Measurements from ENCODE around the gene AOPEP.

AOPEP gene

GRCh38 chr9:94822273-94822672, 95.8 kb downstream of the AOPEP start:
- CTCF ChIA-PET: no interaction called here
- TF ChIP-seq WT1 (tag by site-specific recombination; IDR thresholded peaks at IDR 0.05) (peak; percentile 61), ZNF530 (tag by site-specific recombination; IDR thresholded peaks at IDR 0.05; ENCODE audit: low read depth) (no peak), KLF16 (tag by site-specific recombination; IDR thresholded peaks at IDR 0.05) (no peak), ZNF670 (tag by site-specific recombination; IDR thresholded peaks at IDR 0.05; ENCODE audit: low read depth) (no peak), ZNF658 (tag by site-specific recombination; IDR thresholded peaks at IDR 0.05) (no peak), KLF1 (tag by site-specific recombination; IDR thresholded peaks at IDR 0.05) (no peak), ZNF341 (tag by site-specific recombination; IDR thresholded peaks at IDR 0.05; ENCODE audit: low read depth) (peak; percentile 47; the same call in 1 of the 2 replicates), ZSCAN23 (tag by site-specific recombination; IDR thresholded peaks at IDR 0.05) (no peak), ZNF416 (tag by site-specific recombination; IDR thresholded peaks at IDR 0.05) (no peak), ZNF248 (tag by site-specific recombination; IDR thresholded peaks at IDR 0.05) (no peak), ZNF366 (tag by site-specific recombination; conservative IDR thresholded peaks at IDR 0.05) (no peak), MZF1 (tag by site-specific recombination; IDR thresholded peaks at IDR 0.05; ENCODE audit: borderline replicate concordance) (no peak), ZBTB44 (tag by site-specific recombination; IDR thresholded peaks at IDR 0.05) (0 out of 2 replicates have a peak, but pooled peaks have one; percentile 18), ZNF677 (tag by site-specific recombination; IDR thresholded peaks at IDR 0.05) (no peak), ZNF747 (tag by site-specific recombination; IDR thresholded peaks at IDR 0.05) (no peak), ZNF639 (tag by site-specific recombination; IDR thresholded peaks at IDR 0.05) (no peak), ZNF571 (tag by site-specific recombination; IDR thresholded peaks at IDR 0.05) (no peak), ZNF114 (tag by site-specific recombination; IDR thresholded peaks at IDR 0.05) (no peak), ZFHX2 (tag by site-specific recombination; conservative IDR thresholded peaks at IDR 0.05) (no peak), ZNF324 (tag by site-specific recombination; IDR thresholded peaks at IDR 0.05) (no peak), BCL6B (tag by site-specific recombination; IDR thresholded peaks at IDR 0.05) (peak; percentile 87), GFI1B (tag by site-specific recombination; IDR thresholded peaks at IDR 0.05) (0 out of 2 replicates have a peak, but pooled peaks have one; percentile 30), ZNF132 (tag by site-specific recombination; IDR thresholded peaks at IDR 0.05; ENCODE audit: borderline replicate concordance) (no peak), PRDM6 (tag by site-specific recombination; IDR thresholded peaks at IDR 0.05) (peak; percentile 83), SCRT1 (tag by site-specific recombination; IDR thresholded peaks at IDR 0.05; ENCODE audit: borderline replicate concordance) (no peak), ZSCAN30 (tag by site-specific recombination; IDR thresholded peaks at IDR 0.05) (no peak), ZBTB8A (tag by site-specific recombination; IDR thresholded peaks at IDR 0.05) (no peak), ZNF560 (tag by site-specific recombination; IDR thresholded peaks at IDR 0.05; ENCODE audit: borderline replicate concordance) (no peak), FEZF1 (tag by site-specific recombination; IDR thresholded peaks at IDR 0.05) (peak; percentile 44; the same call in 1 of the 2 replicates), ZNF274 (IDR thresholded peaks at IDR 0.05; ENCODE audit: low read length) (no peak), ZNF274 (tag by site-specific recombination; IDR thresholded peaks at IDR 0.05; ENCODE audit: borderline replicate concordance) (no peak), ZNF211 (tag by site-specific recombination; IDR thresholded peaks at IDR 0.05; ENCODE audit: low read depth) (no peak), HOXC10 (CRISPR knock-in tag; IDR thresholded peaks at IDR 0.05) (no peak), ZNF473 (tag by site-specific recombination; IDR thresholded peaks at IDR 0.05) (no peak), ZNF214 (tag by site-specific recombination; IDR thresholded peaks at IDR 0.05; ENCODE audit: borderline replicate concordance) (no peak)
- POLR2A ChIA-PET: no interaction called here
- Histone ChIP-seq H3K4me3 (ENCODE audit: low read depth, low read length) (no peak overlapping the region), H3K4me1 (ENCODE audit: control insufficient read depth, insufficient read depth, low read length) (peaks cover 5% of the 10 kb centered on the region; the same call in 1 of the 2 replicates), H3K27ac (ENCODE audit: extremely low read depth, low read depth, low read length) (no peak overlapping the region), H3K36me3 (ENCODE audit: control insufficient read depth in 2 of 2, insufficient read depth in 1 of 2, low read length in 2 of 2) (peaks cover 0 to 3% of the 10 kb centered on the region in 2 experiments; a peak in 1 of 3 replicates), H3K9me3 (ENCODE audit: control insufficient read depth, insufficient read depth, low read depth, low read length) (no peaks in the 10 kb centered on the region)

Data from HEK293 (cell line).